Skin epidermis (tissue), 12 donors: ENCODE measurements around the gene IGSF11.
A peak's percentile ranks its signal among the peaks of the same experiment; 100 is the strongest.

ENCODE experiments used
- H3K27ac ChIP-seq, 21 experiments: fragments of 200-600 bp; sonication (generic) in 11 of 21; one replicate each; pipeline ENCODE4 v1.5.0; 2020; ENCODE audit warnings: mild to moderate bottlenecking in 3 of 21, inconsistent platforms in 2 of 21, moderate library complexity in 2 of 21
- H3K4me3 ChIP-seq, 7 experiments: fragments of 200-600 bp; sonication (generic) in 2 of 7; one replicate each; pipeline ENCODE4 v1.5.0; 2020; ENCODE audit warnings: inconsistent platforms in 2 of 7, mild to moderate bottlenecking in 2 of 7, moderate library complexity in 1 of 7

Gene IGSF11

GRCh38 chr3:118960876-118961450, 73.7 kb downstream of the IGSF11 start:
- H3K27ac ChIP-seq, result no peak overlapping the region
- H3K4me3 ChIP-seq, result no peak overlapping the region

- no peak overlapping the region for H3K4me3 ChIP-seq
- peak overlapping the region in 1 of 21 experiments; percentile 26 for H3K27ac ChIP-seq
Measured at GRCh38 chr3:118955914-118956556, 78.6 kb downstream of the IGSF11 start.

DNA sequence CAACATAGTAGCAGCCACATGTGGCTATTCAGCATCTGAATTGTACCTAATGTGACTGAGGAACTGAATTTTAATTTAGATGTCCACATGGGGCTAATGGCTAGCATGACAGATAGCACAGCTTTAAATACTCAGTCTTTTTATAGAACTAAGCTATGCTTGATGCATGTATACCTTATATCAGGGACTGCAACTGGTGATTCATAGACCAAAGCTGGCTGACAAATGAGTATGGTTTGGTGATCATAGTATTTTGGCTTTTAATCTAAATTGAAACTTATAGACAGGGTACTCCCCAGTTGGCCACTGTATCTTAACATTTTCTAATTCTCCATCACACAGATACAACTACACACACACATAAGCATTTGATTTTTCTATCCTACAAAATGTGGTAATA, 83.6 kb downstream of the IGSF11 start:
- no peak overlapping the region for H3K27ac ChIP-seq

DNA sequence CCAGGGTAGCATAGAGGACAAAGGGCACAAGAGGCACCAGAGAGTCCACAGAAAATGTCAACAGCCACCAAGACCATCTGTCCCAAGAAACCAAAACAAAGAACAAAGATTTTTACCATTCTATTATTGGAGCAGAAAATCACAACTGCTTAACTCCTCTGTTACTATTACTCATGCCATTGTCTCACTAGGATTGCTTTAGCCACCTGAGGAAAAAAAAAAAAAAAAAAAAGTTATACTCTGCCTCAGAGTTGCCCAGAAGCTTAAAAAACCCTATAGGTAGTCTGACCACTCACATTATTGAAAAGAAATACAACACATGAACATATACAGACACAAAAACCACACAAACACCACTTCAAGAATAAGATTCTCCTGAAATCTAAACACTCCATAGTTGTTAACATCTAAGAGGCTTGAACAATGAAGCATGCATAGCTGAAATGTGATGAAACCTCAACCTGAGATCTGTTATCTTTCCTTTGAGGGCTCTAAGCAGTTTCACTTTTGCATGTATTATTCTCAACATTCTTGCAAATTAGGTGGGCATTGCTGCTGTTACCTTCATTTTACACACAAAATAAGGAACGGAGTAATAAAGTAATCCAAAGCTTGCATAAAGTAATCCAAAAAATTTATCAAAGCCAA, 85.4 kb downstream of the IGSF11 start:
- Histone ChIP-seq H3K4me3 (no peak overlapping the region), H3K27ac (no peak overlapping the region)

More for the DNA sequence above, 83.6 kb downstream of the IGSF11 start:
- H3K4me3 ChIP-seq, result no peak overlapping the region

DNA sequence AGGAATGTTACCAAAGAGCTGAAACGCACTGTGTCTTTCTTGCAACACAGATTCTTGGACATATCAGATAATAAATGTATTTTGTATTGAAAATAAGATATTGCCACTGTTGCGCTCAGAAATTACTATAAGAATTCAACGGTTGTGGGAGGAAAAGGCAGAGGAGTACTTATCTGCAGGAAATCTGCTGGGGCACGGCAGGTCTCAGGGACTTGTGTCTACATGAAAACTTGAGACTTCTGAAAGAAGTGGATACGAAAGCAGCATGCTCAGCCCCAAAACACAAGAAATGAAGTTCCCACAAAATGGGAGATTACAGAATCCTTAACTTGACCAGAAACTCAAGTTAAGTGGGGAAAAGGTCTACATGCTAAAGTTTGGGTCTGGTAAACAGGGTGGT, 86.5 kb downstream of the IGSF11 start:
- Histone ChIP-seq H3K27ac (no peak overlapping the region), H3K4me3 (no peak overlapping the region)

GRCh38 chr3:118946449-118946848, 88.2 kb downstream of the IGSF11 start:
- Histone ChIP-seq H3K27ac (no peak overlapping the region), H3K4me3 (no peak overlapping the region)

DNA sequence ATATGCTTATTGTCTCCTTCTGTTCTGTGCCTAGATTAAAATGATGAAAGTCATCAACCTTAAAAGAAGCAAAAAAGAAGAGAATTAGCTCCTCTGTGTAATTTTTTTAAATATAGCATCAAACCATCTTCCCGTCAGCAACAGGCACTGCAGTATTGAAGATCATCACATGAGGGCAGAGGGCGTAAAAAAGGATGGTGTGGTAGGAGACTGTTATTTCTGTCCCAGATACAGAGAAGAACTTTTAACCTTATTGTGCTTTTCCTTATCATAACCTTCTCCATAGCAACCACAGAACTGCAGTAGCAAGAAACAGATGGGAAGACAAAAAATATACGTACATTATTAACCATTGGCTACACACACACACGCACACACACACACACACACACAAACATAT, 88.8 kb downstream of the IGSF11 start:
- H3K27ac ChIP-seq, result no peak overlapping the region
- H3K4me3 ChIP-seq, result no peak overlapping the region

GRCh38 chr3:118943597-118943996, 91.0 kb downstream of the IGSF11 start:
- Histone ChIP-seq H3K4me3 (no peak overlapping the region), H3K27ac (no peak overlapping the region)

- Histone ChIP-seq H3K4me3 (no peak overlapping the region), H3K27ac (no peak overlapping the region)
Measured at GRCh38 chr3:118942671-118943070, 92.0 kb downstream of the IGSF11 start.

- Histone ChIP-seq H3K27ac (no peak overlapping the region), H3K4me3 (no peak overlapping the region)
Measured at GRCh38 chr3:118942195-118942594, 92.5 kb downstream of the IGSF11 start.

DNA sequence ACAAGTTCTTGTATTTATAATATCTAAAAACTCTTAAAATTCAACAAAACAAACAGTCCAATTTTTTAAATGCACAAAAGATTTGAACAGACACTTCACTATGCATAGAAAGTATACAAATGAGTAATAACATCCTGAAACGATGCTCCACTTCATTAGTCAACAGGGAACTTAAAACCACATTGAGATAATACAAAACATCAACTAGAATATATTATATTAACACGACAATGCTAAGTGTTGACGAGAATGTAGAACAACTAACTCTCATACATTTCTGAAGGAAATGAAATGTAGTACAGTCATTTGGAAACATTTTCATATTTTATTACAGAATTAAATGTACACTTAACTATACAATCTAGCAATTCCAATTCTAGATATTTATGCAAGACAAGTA, 93.4 kb downstream of the IGSF11 start:
- Histone ChIP-seq H3K27ac (no peak overlapping the region), H3K4me3 (no peak overlapping the region)

DNA sequence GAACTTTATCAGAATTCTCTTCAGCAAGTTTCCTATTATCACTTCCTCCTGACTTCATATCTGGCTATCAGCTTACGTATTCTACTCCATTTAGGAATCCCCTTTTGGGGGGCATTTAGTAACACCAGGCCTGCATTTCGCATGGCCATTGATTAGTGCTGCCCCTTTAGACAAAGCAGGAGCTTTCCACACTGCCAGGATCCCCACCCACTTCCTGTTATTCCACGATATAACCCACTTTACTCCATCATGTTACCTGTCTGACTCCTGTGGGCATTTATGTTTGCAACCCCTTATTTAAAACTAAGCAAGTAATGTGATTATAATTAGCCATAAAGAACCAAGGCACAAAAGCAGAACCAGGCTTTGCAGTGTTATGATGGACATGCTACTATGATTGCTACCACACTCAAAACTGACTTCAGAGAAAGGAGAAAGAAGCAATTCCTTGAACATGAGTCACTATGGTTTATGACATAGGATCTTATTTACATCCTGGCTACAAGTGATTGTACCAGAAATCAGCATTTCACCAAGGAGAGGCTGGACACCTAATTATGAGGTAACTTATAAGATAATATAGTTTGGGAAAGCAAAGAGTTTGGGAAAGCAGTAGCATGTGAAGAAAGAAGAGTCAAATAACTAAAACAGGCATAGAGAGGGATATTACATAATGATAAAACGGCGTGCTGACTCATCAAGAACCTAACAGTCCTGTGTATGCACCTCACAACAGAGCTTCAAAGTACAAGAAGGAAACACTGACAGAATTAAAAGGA, 96.3 kb downstream of the IGSF11 start:
- Histone ChIP-seq H3K27ac (no peak overlapping the region), H3K4me3 (no peak overlapping the region)

DNA sequence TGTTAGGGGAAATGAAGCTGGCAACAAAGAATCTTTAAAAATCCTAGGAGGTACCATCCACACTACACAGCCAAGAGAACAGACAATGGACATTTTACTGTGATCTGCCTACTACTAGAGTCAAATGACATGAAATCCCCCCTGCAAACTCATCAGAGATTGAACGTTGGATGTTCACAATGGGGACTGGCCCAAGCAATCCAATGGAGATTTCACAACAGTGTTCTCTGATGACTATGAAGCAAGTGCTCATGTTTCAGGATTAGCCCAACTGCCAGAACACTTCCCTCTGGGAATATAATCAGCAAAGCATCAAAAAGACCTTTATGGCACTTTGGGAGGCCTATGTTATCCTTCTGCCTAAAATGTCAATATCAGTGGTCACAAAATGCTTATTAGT, 97.8 kb downstream of the IGSF11 start:
- no peak overlapping the region for H3K27ac ChIP-seq

GRCh38 chr3:118932822-118933558, 101.7 kb downstream of the IGSF11 start:
- no peak overlapping the region for H3K4me3 ChIP-seq
- H3K27ac ChIP-seq, result no peak overlapping the region

More for the DNA sequence above, 97.8 kb downstream of the IGSF11 start:
- H3K4me3 ChIP-seq, result no peak overlapping the region

GRCh38 chr3:118931996-118932395, 102.7 kb downstream of the IGSF11 start:
- Histone ChIP-seq H3K27ac (no peak overlapping the region), H3K4me3 (no peak overlapping the region)

DNA sequence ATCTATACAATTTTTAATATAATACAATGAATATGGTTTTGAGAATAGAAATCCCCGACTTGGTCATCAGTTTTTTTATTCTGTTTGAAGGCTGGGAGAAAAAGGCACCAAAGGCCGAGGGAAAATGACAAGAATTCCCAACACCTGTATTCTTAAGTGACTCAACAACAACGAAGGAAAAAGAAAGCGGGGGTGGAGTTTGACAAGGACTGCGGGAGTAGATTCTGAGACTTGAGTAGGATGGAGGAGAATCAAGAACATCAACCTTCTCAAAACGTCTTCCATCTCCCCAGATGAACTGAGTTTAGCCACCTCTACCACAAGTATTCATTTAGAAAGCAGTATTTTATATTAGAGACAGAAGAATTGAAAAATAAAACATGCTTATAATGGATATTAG, 107.2 kb downstream of the IGSF11 start:
- Histone ChIP-seq H3K27ac (no peak overlapping the region), H3K4me3 (no peak overlapping the region)

DNA sequence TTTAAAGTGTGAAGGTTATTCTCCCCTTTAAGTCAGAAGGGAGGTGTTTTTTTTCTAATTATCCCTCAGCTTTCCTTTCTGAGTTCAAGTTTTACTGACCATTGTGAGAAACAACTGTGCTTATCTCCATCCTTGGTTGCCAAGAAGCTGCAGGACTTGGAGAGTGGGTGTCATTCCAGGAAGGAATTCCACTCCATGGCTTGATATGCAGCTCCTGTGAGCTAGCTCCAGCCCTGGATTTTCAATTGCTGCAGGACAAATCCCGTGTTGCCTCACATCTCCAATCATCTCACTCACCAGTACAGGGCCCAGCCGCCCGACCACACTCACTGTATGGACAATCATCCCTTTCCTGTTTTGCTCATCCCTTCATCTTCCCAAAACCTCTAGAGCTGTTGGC, 122.5 kb downstream of the IGSF11 start:
- H3K27ac ChIP-seq, result no peak overlapping the region

DNA sequence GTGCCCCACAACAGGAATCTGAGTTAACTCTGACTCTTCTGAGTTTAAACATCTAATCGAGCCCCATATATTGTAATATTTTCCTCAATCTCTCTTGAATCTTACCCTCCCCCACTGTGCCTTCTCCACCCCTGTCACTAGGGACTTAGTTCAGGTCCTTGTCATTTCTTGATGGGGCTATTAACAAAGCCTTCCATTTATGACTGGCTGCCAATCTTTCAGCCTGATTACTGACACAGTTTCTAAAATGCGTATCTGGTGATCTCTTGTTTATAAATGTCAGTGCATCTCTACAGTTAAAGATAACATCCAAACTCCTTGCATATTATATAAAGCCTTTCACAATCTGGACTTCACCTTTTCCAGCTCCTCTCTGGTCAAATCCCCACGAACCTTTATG, 124.3 kb downstream of the IGSF11 start:
- H3K4me3 ChIP-seq, result no peak overlapping the region
- no peak overlapping the region for H3K27ac ChIP-seq

More for the DNA sequence above, 122.5 kb downstream of the IGSF11 start:
- no peak overlapping the region for H3K4me3 ChIP-seq

GRCh38 chr3:118909763-118910162, 124.9 kb downstream of the IGSF11 start:
- Histone ChIP-seq H3K27ac (no peak overlapping the region), H3K4me3 (no peak overlapping the region)

DNA sequence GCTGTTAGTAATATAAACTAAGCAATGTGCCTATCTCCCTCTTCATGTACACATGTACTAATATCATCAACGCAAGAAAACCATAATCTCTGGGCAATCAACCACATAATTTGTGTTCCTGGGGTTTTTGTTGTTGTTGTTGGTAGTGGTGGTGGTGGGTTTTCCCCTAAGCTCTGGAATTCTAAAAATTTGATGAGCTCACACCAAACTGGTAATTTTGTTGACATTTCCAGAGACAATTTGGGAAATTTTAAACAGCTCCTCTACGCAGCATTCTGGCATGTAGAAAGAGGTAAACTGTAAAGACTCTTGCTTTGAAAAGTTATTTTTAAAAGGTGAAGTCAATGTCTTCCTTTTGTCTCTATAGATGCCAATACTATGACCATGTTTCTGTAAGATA, 126.7 kb downstream of the IGSF11 start:
- Histone ChIP-seq H3K27ac (no peak overlapping the region), H3K4me3 (no peak overlapping the region)
